Prostate gland (tissue), 2 donors: ENCODE data around the gene PLK5. TPM values are rescaled to one million over a fixed set of nuclear protein-coding genes. Genes with fewer than 3 reads are reported as not detected.
A peak's percentile ranks its signal among the peaks of the same experiment; 100 is the strongest.

ENCODE experiments used
- DNase-seq: peaks from one replicate; pipeline ENCODE4 v3.0.0-alpha.2; 2019; ENCODE audit warnings: low spot score
- H3K27ac ChIP-seq, 2 donors: fragments of 200-600 bp; sonication (generic); 2 replicates each; pipeline ENCODE4 v1.5.1; 2017 to 2019
- H3K27me3 ChIP-seq: fragments of 200-600 bp; sonication (generic); replicated peaks from 2 replicates; pipeline ENCODE4 v1.5.1; 2019; ENCODE audit not compliant: insufficient read depth
- H3K36me3 ChIP-seq, 2 donors: fragments of 200-600 bp; sonication (generic); 1 replicate in 1 of 2; 2 replicates in 1 of 2; pipeline versions ENCODE4 v1.5.1 to v1.8.1; 2017 to 2019
- H3K4me1 ChIP-seq: fragments of 200-600 bp; sonication (generic); replicated peaks from 2 replicates; pipeline ENCODE4 v1.5.1; 2019
- H3K4me3 ChIP-seq, 2 donors: fragments of 200-600 bp; sonication (generic); 2 replicates each; pipeline ENCODE4 v1.5.1; 2017 to 2019
- H3K9me3 ChIP-seq: fragments of 200-600 bp; sonication (generic); 2 replicates; pipeline ENCODE4 v1.5.1; 2017
- CTCF ChIP-seq, 4 experiments: fragments of 200-600 bp in 2 of 4; fragments of 450-650 bp in 2 of 4; sonication (generic) in 2 of 4; IDR thresholded peaks; 1 replicate in 3 of 4; 2 replicates in 1 of 4; pipeline ENCODE4 v1.5.1; 2016 to 2019; ENCODE audit warnings: antibody characterized with exemption in 4 of 4, mild to moderate bottlenecking in 2 of 4, moderate library complexity in 2 of 4
- POLR2A ChIP-seq: fragments of 450-650 bp; IDR thresholded peaks from one replicate; pipeline ENCODE4 v1.6.1; 2016; ENCODE audit warnings: antibody characterized with exemption, mild to moderate bottlenecking
- POLR2AphosphoS5 ChIP-seq: sonication (generic); formaldehyde crosslinking; IDR thresholded peaks from one replicate; pipeline ENCODE4 v1.6.1; 2017; ENCODE audit warnings: antibody characterized with exemption
- WGBS: methylation state at CpG from one replicate; pipeline ENCODE4 v1.1.5; 2018; 5-methylcytosine and 5-hydroxymethylcytosine counted together
- intact Hi-C: fragments of 100-400 bp; cut with DNase I; formaldehyde crosslinking; loops from one replicate; pipeline ENCODE4 v1.14.2; 2022
- total RNA-seq, 2 donors: library from RNA; depleted of rRNA; stranded (reverse); fragments of >200 nt; gene quantifications; one replicate each; pipeline ENCODE4 v1.1.0, GENCODE V29; 2016

PLK5 gene
- total RNA-seq, 2 donors from 2014 or later, result 28.8 TPM; not detected in 1

DNA sequence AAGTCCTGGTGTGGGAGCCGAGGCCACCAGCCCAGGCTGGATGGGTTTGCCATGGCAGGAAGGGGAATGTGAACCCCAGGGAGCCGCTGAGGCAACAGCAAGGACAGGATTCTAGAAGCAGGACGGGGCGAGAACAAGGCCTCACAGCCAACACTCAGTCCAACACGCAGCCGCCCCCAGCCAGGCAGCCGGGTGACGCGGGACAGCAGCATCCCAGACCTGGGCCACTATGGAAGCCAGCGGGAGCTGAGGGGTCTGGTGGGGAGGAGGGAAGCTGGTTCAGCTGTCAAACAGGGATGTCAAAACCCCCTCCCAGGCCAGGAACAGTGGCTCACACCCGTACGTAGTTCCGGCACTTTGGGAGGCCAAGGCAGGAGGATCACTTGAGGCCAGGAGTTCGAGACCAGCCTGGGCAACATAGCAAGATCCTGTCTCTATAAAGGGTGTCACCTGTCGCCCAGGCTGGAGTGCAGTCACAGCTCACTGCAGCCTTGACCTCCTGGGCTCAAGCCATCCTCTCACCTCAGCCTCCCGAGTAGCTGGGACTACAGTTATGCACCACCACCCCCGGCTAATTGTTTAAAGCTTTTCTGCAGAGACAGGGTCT, 37.5 kb downstream of the PLK5 start:
- H3K27ac ChIP-seq, result no peak overlapping the region
- no peaks in the 10 kb centered on the region for H3K36me3 ChIP-seq
- intact Hi-C loops, result no loop called here
- H3K4me1 ChIP-seq, result peaks cover 5% of the 10 kb centered on the region
- no peak for TF ChIP-seq CTCF (IDR thresholded peaks at IDR 0.05)
- TF ChIP-seq POLR2AphosphoS5, result no peak
- TF ChIP-seq POLR2A, result no peak
- no peak overlapping the region for H3K4me3 ChIP-seq
- WGBS, result 81% methylated on average over 17 of the region's 17 CpGs
- H3K27me3 ChIP-seq, result no peaks in the 10 kb centered on the region
- no peaks in the 10 kb centered on the region for H3K9me3 ChIP-seq
- DNase-seq, result no peak

GRCh38 chr19:1563251-1563650, 39.4 kb downstream of the PLK5 start:
- intact Hi-C loops, result no loop called here
- no peak for TF ChIP-seq CTCF (IDR thresholded peaks at IDR 0.05)
- TF ChIP-seq POLR2A, result no peak
- TF ChIP-seq POLR2AphosphoS5, result no peak
- no peaks in the 10 kb centered on the region for H3K27me3 ChIP-seq
- no peaks in the 10 kb centered on the region for H3K9me3 ChIP-seq
- no peak for DNase-seq
- 89% methylated on average over 6 of the region's 6 CpGs for WGBS
- H3K4me1 ChIP-seq, result peaks cover 7% of the 10 kb centered on the region
- no peaks in the 10 kb centered on the region for H3K36me3 ChIP-seq
- no peak overlapping the region for H3K4me3 ChIP-seq
- H3K27ac ChIP-seq, result no peak overlapping the region

DNA sequence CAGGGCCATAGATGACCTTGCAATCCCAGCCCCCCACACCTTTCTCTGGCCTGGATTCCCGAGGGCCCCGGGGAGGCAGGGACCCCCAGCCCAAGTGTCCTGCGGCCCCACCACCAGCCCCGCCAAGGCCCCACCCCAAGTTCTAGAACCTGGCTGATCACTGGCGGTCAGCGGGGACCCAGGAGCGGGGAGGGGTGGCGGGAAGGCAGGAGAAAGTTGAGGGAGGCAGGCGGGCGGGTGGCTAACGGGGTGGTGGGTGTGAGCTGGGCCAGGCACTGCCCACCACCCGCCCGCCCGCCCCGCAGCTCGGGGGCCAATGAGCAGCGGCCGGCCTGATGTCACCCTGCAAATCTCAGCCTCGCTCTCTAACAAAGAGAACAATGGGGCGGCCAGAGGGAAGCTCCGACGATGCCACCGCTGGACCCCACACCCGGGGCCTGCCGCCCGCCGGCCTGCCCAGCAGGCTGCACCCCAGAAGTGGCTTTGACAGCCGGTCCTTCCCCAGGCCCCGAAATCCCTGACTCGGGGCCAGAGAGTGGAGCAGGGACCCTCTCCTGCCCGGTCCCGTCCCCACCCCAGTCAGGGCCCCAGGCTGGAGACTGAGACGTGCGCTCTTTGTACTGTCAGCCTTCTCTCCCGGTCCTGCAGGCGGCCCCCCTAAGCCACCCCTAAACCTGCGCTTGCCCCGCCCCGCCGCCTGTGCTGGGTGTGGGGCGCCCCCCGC, 42.7 kb downstream of the PLK5 start:
- H3K9me3 ChIP-seq, result no peaks in the 10 kb centered on the region
- H3K4me1 ChIP-seq, result peaks cover 11% of the 10 kb centered on the region
- DNase-seq, result peak; percentile 80
- peak; percentile 79 for TF ChIP-seq POLR2AphosphoS5
- TF ChIP-seq POLR2A, result peak; percentile 85
- TF ChIP-seq CTCF (IDR thresholded peaks at IDR 0.05), result peak in 1 of 4 experiments; percentile 8
- H3K27me3 ChIP-seq, result no peaks in the 10 kb centered on the region
- H3K4me3 ChIP-seq, result peak overlapping the region; percentile 61 to 65
- no peaks in the 10 kb centered on the region for H3K36me3 ChIP-seq
- peak overlapping the region; percentile 88 to 91 for H3K27ac ChIP-seq
- 3% methylated on average over 39 of the region's 42 CpGs for WGBS
- intact Hi-C loops, result no loop called here

GRCh38 chr19:1567116-1567847, 43.4 kb downstream of the PLK5 start:
- under 1% methylated on average over 44 of the region's 108 CpGs for WGBS

More at GRCh38 chr19:1567116-1567847, 43.4 kb downstream of the PLK5 start:
- no peaks in the 10 kb centered on the region for H3K36me3 ChIP-seq
- H3K4me1 ChIP-seq, result peaks cover 11% of the 10 kb centered on the region
- no peak for TF ChIP-seq POLR2AphosphoS5
- no peak for TF ChIP-seq CTCF (IDR thresholded peaks at IDR 0.05)
- TF ChIP-seq POLR2A, result no peak
- peak overlapping the region; percentile 61 to 65 for H3K4me3 ChIP-seq
- intact Hi-C loops, result no loop called here
- peak overlapping the region; percentile 88 to 91 for H3K27ac ChIP-seq
- no peaks in the 10 kb centered on the region for H3K27me3 ChIP-seq
- H3K9me3 ChIP-seq, result no peaks in the 10 kb centered on the region
- no peak for DNase-seq
